Prostate gland (tissue), 2 donors: ENCODE measurements around the gene ARHGAP25. TPM values are rescaled to one million over a fixed set of nuclear protein-coding genes. Genes with fewer than 3 reads are reported as not detected.

Experiments
- DNase-seq: peaks from one replicate; pipeline ENCODE4 v3.0.0-alpha.2; 2019; ENCODE audit warnings: low spot score
- H3K27ac ChIP-seq, 2 donors: fragments of 200-600 bp; sonication (generic); 2 replicates each; pipeline ENCODE4 v1.5.1; 2017 to 2019
- H3K27me3 ChIP-seq: fragments of 200-600 bp; sonication (generic); replicated peaks from 2 replicates; pipeline ENCODE4 v1.5.1; 2019; ENCODE audit not compliant: insufficient read depth
- H3K36me3 ChIP-seq, 2 donors: fragments of 200-600 bp; sonication (generic); 1 replicate in 1 of 2; 2 replicates in 1 of 2; pipeline versions ENCODE4 v1.5.1 to v1.8.1; 2017 to 2019
- H3K4me1 ChIP-seq: fragments of 200-600 bp; sonication (generic); replicated peaks from 2 replicates; pipeline ENCODE4 v1.5.1; 2019
- H3K4me3 ChIP-seq, 2 donors: fragments of 200-600 bp; sonication (generic); 2 replicates each; pipeline ENCODE4 v1.5.1; 2017 to 2019
- H3K9me3 ChIP-seq: fragments of 200-600 bp; sonication (generic); 2 replicates; pipeline ENCODE4 v1.5.1; 2017
- POLR2A ChIP-seq: fragments of 450-650 bp; IDR thresholded peaks from one replicate; pipeline ENCODE4 v1.6.1; 2016; ENCODE audit warnings: antibody characterized with exemption, mild to moderate bottlenecking
- POLR2AphosphoS5 ChIP-seq: sonication (generic); formaldehyde crosslinking; IDR thresholded peaks from one replicate; pipeline ENCODE4 v1.6.1; 2017; ENCODE audit warnings: antibody characterized with exemption
- WGBS: methylation state at CpG from one replicate; pipeline ENCODE4 v1.1.5; 2018; 5-methylcytosine and 5-hydroxymethylcytosine counted together
- intact Hi-C: fragments of 100-400 bp; cut with DNase I; formaldehyde crosslinking; loops from one replicate; pipeline ENCODE4 v1.14.2; 2022
- total RNA-seq, 2 donors: library from RNA; depleted of rRNA; stranded (reverse); fragments of >200 nt; gene quantifications; one replicate each; pipeline ENCODE4 v1.1.0, GENCODE V29; 2016
- TF ChIP-seq, protein P1 (sequence below), 4 experiments: fragments of 200-600 bp in 2 of 4; fragments of 450-650 bp in 2 of 4; sonication (generic) in 2 of 4; IDR thresholded peaks; 1 replicate in 3 of 4; 2 replicates in 1 of 4; pipeline ENCODE4 v1.5.1; 2016 to 2019; ENCODE audit warnings: antibody characterized with exemption in 4 of 4, mild to moderate bottlenecking in 2 of 4, moderate library complexity in 2 of 4

Gene ARHGAP25
- total RNA-seq, 2 donors from 2014 or later: 5.0 to 6.2 TPM

DNA sequence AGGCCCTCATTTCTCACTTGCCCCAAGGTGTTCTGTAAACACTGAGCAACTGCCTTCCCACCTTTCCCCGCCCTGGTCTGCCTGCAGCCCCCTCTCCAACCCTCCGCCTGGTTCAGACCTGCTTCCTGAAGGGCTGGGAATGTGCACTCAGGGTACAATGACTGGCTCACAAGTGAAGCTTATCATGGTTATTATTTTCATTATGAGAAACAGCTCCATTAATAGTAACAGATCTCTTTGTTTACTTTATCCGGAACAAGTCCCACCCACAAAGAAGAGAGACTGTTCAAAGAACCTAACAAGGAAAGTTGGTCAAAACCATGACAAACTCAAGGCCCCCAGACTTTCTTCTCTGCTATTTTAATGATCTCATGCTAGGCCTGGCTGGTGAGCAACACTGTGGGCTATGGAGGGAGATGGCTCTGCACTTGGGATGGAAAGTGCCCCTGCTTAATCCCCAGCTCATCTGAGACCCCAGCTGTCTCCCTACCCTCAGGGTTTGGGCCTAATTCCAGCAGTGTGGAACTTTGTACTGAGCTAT, 36.7 kb downstream of the ARHGAP25 start:
- Histone ChIP-seq H3K27me3 (no peaks in the 10 kb centered on the region), H3K36me3 (no peaks in the 10 kb centered on the region), H3K9me3 (no peaks in the 10 kb centered on the region), H3K4me3 (no peak overlapping the region), H3K27ac (peak overlapping the region in 1 of 2 donors; percentile 5), H3K4me1 (no peaks in the 10 kb centered on the region)
- intact Hi-C loops: no loop called here
- DNase-seq: no peak
- 71% methylated on average over 3 of the region's 3 CpGs for WGBS
- no peak for TF ChIP-seq POLR2AphosphoS5
- no peak for TF ChIP-seq POLR2A
- TF ChIP-seq, protein P1, sequence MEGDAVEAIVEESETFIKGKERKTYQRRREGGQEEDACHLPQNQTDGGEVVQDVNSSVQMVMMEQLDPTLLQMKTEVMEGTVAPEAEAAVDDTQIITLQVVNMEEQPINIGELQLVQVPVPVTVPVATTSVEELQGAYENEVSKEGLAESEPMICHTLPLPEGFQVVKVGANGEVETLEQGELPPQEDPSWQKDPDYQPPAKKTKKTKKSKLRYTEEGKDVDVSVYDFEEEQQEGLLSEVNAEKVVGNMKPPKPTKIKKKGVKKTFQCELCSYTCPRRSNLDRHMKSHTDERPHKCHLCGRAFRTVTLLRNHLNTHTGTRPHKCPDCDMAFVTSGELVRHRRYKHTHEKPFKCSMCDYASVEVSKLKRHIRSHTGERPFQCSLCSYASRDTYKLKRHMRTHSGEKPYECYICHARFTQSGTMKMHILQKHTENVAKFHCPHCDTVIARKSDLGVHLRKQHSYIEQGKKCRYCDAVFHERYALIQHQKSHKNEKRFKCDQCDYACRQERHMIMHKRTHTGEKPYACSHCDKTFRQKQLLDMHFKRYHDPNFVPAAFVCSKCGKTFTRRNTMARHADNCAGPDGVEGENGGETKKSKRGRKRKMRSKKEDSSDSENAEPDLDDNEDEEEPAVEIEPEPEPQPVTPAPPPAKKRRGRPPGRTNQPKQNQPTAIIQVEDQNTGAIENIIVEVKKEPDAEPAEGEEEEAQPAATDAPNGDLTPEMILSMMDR (IDR thresholded peaks at IDR 0.05): no peak

DNA sequence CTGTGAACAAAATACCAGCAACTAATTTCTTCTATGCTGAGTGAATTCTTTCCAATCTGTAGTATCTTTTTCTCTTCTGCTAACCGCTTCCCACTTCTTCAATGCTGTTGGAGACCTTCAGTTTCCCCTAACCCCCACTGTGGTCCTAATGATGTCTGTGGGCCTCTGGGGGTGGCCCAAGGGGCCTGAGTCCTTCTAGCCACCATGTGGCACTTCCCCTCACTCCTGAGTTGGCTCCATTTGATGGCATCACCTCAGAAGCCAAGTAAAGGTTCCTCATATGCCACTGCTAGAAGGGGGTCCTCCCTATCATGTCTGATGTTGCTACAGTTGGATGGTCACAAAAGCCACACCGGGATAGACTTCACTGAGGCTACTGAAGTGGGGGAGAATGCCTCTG, 37.5 kb downstream of the ARHGAP25 start:
- H3K4me1 ChIP-seq: no peaks in the 10 kb centered on the region
- no peaks in the 10 kb centered on the region for H3K27me3 ChIP-seq
- TF ChIP-seq POLR2A (no peak), POLR2AphosphoS5 (no peak)
- TF ChIP-seq, protein P1 (IDR thresholded peaks at IDR 0.05): no peak
- no peak for DNase-seq
- H3K4me3 ChIP-seq: no peak overlapping the region
- intact Hi-C loops: no loop called here
- no peaks in the 10 kb centered on the region for H3K9me3 ChIP-seq
- H3K27ac ChIP-seq: no peak overlapping the region
- no peaks in the 10 kb centered on the region for H3K36me3 ChIP-seq
- 100% methylated on average over 2 of the region's 2 CpGs for WGBS

DNA sequence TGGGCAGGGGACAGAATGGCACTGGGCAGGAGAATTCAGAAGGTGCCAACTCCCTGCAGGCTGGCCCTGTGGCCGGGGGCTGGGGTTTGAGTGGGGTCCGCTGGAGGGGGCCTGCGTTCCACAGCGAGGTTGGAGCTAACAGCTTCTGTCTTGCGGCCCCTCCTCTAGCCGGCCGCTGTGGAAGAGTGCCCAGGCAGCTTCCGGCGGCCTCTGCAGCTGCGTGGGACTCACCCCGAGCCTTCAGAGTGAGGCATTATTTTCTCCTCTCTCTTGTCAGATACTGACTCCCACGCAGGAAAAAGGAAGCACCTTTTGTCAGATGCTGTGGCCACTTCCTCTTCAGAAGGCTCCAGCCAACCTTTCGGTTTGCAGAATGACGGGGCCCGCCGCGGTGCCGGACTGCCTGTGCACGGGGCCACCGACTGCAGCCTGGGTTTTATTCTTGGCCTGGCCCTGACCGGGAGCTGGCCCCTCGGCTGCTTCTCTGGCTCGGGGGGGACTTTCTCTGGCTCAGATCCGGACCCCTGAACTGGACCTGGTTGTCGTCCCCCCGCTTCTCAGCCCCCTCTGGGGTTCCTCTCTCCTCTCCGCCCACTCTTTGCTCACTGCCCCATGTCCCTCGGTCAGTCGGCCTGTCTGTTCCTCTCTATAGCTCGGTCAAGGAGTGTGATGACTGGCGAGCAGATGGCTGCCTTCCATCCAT, 40.1 kb downstream of the ARHGAP25 start:
- 75% methylated on average over 24 of the region's 31 CpGs for WGBS
- no peak for DNase-seq
- Histone ChIP-seq H3K4me3 (no peak overlapping the region), H3K4me1 (no peaks in the 10 kb centered on the region), H3K27me3 (no peaks in the 10 kb centered on the region), H3K27ac (peak overlapping the region in 1 of 2 donors; percentile 28), H3K9me3 (no peaks in the 10 kb centered on the region), H3K36me3 (no peaks in the 10 kb centered on the region)
- intact Hi-C loops: no loop called here
- no peak for TF ChIP-seq POLR2A
- TF ChIP-seq, protein P1 (IDR thresholded peaks at IDR 0.05): no peak
- peak; percentile 18 for TF ChIP-seq POLR2AphosphoS5

DNA sequence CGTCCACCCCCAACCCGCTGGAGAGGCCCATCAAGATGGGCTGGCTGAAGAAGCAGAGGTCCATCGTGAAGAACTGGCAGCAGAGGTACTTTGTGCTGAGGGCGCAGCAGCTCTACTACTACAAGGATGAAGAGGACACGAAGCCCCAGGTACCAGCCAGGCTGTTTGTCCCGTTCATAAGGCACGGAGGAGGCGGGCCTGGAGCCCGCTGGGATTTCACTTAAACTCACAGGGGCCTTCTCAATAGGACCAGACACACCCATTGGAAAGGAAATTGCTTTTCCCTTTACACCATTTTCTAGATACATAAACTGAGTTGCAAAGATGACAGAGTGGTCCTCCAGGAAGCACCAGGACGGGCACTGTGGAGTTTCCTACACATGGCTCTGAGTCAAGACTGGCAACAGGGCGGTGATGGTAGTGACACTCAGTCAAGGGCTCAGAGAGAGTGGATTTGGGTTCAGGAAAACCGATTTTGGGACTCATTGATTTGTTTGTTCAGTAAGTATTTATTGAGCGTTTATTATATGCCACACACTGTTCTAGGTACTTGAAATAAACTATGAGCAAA, 40.7 kb downstream of the ARHGAP25 start:
- 77% methylated on average over 13 of the region's 13 CpGs for WGBS
- no peaks in the 10 kb centered on the region for H3K4me1 ChIP-seq
- peak overlapping the region in 1 of 2 donors; percentile 28 for H3K27ac ChIP-seq
- no peaks in the 10 kb centered on the region for H3K27me3 ChIP-seq
- intact Hi-C loops: no loop called here
- no peak overlapping the region for H3K4me3 ChIP-seq
- TF ChIP-seq, protein P1 (IDR thresholded peaks at IDR 0.05): no peak
- TF ChIP-seq POLR2A: no peak
- TF ChIP-seq POLR2AphosphoS5: no peak
- DNase-seq: no peak
- H3K9me3 ChIP-seq: no peaks in the 10 kb centered on the region
- H3K36me3 ChIP-seq: no peaks in the 10 kb centered on the region

DNA sequence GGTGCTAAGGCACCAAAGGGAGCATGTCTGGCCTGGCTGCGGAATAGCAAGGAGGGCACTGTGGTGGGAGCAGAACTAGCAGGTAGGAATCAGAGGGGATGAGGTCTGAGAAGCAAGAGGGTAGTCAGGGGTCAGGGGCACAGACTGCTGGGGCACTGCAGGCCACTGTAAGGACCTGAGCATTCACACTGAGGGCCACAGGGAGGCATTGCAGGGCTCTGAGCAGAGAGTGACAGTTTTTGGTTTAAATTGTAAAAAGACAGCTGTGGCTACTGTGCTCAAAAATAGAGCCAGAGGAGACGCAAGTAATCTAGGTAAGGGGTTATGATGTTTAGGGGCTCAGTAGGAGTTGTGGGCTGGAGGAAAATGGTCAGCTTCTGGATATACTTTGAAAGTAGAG, 41.5 kb downstream of the ARHGAP25 start:
- intact Hi-C loops: no loop called here
- H3K36me3 ChIP-seq: no peaks in the 10 kb centered on the region
- H3K4me1 ChIP-seq: no peaks in the 10 kb centered on the region
- TF ChIP-seq, protein P1 (IDR thresholded peaks at IDR 0.05): no peak
- no peak for TF ChIP-seq POLR2AphosphoS5
- no peak for TF ChIP-seq POLR2A
- no peak overlapping the region for H3K27ac ChIP-seq
- 84% methylated on average over 2 of the region's 2 CpGs for WGBS
- no peak overlapping the region for H3K4me3 ChIP-seq
- H3K9me3 ChIP-seq: no peaks in the 10 kb centered on the region
- H3K27me3 ChIP-seq: no peaks in the 10 kb centered on the region
- no peak for DNase-seq
